Smooth muscle cell (in vitro differentiated cells): Measurements from ENCODE around the gene ITFG1. TPM values are rescaled to one million over a fixed set of nuclear protein-coding genes. Genes with fewer than 3 reads are reported as not detected.

ENCODE experiments used
- DNase-seq: peaks from one replicate; lab custom pipeline; 2025; ENCODE audit not compliant: unreplicated experiment; lab: John Stamatoyannopoulos, UW
- H2AFZ ChIP-seq: fragments of 200-600 bp; sonication (generic); 2 replicates; pipeline ENCODE4 v1.6.0; 2016; ENCODE audit warnings: antibody characterized with exemption, low read depth, mild to moderate bottlenecking
- H3F3A ChIP-seq: fragments of 200-600 bp; sonication (generic); 2 replicates; pipeline ENCODE4 v1.6.0; 2017; ENCODE audit warnings: antibody characterized with exemption, low read depth
- H3K27ac ChIP-seq: fragments of 200-600 bp; sonication (generic); 2 replicates; pipeline ENCODE4 v1.5.1; 2016; ENCODE audit warnings: low read depth, mild to moderate bottlenecking
- H3K27me3 ChIP-seq: fragments of 200-600 bp; sonication (generic); 2 replicates; pipeline ENCODE4 v1.6.1; 2016; ENCODE audit warnings: low read depth, mild to moderate bottlenecking
- H3K36me3 ChIP-seq: fragments of 200-600 bp; sonication (generic); 2 replicates; pipeline ENCODE4 v1.5.1; 2016; ENCODE audit warnings: low read depth
- H3K4me1 ChIP-seq: fragments of 200-600 bp; sonication (generic); 2 replicates; pipeline ENCODE4 v1.5.1; 2016; ENCODE audit warnings: low read depth
- H3K4me2 ChIP-seq: fragments of 200-600 bp; sonication (generic); 2 replicates; pipeline ENCODE4 v1.6.0; 2016; ENCODE audit warnings: mild to moderate bottlenecking
- H3K4me3 ChIP-seq: fragments of 200-600 bp; sonication (generic); 2 replicates; pipeline ENCODE4 v1.5.1; 2016; ENCODE audit warnings: mild to moderate bottlenecking
- H3K79me2 ChIP-seq: fragments of 200-600 bp; sonication (generic); 2 replicates; pipeline ENCODE4 v1.6.0; 2016; ENCODE audit warnings: low read depth, mild to moderate bottlenecking
- H3K9ac ChIP-seq: fragments of 200-600 bp; sonication (generic); 2 replicates; pipeline ENCODE4 v1.6.0; 2016; ENCODE audit warnings: low read depth
- H3K9me3 ChIP-seq: fragments of 200-600 bp; sonication (generic); replicated peaks from 2 replicates; pipeline ENCODE4 v1.5.1; 2016; ENCODE audit warnings: low read depth
- H4K20me1 ChIP-seq: fragments of 200-600 bp; sonication (generic); 2 replicates; pipeline ENCODE4 v1.6.0; 2016; ENCODE audit warnings: low read depth
- WGBS: methylation state at CpG from one replicate; pipeline ENCODE4 v1.1.7; 2016; ENCODE audit warnings: low lambda C conversion rate; 5-methylcytosine and 5-hydroxymethylcytosine counted together
- polyA plus RNA-seq: library from polyadenylated mRNA; unstranded; fragments of >200 nt; fragmentation: Nextera tagmentation; extraction: Ambion mirVana; gene quantifications from 2 replicates; pipeline ENCODE4 v1.2.1, GENCODE V29; 2016
- total RNA-seq: library from RNA; depleted of rRNA; stranded (reverse); fragments of >200 nt; gene quantifications from 2 replicates; pipeline ENCODE4 v1.2.3, GENCODE V29; 2014
- TF ChIP-seq, protein P1 (sequence below): fragments of 200-600 bp; sonication (generic); IDR thresholded peaks from 2 replicates; pipeline ENCODE4 v1.5.1; 2017; ENCODE audit warnings: borderline replicate concordance, mild to moderate bottlenecking, antibody characterized with exemption; ENCODE audit not compliant: insufficient read depth, poor library complexity, severe bottlenecking

The ITFG1 gene
- total and polyA plus RNA-seq, 2 experiments from 2014 or later, result 75.2 to 100 TPM

DNA sequence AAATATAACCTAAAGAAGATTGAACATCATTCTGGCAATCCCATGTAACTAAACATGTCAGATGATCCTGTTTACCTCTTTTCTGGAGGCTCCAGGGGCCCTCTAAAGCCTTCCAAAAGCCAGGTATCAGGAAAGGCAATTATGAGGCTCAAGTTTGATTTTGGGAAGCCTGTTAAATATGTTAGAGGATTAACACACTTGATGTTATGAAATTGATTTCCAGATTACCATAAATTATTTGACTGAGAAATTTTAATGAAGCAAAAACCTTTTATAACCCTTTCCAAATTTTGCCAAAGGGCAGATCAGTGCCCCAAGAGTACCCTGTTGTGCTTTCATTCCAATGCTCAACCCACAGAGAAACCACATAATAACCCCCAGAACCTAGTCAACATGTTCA lies 29.6 kb upstream of the ITFG1 start:
- Histone ChIP-seq H3K79me2 (peaks cover 12% of the 10 kb centered on the region), H3K4me3 (no peak overlapping the region), H3F3A (no peaks in the 10 kb centered on the region), H3K9me3 (peaks cover 21% of the 10 kb centered on the region), H3K9ac (no peak overlapping the region), H3K4me2 (no peak overlapping the region), H3K27me3 (no peaks in the 10 kb centered on the region), H2AFZ (no peak overlapping the region), H3K36me3 (peaks cover 12% of the 10 kb centered on the region), H3K4me1 (no peaks in the 10 kb centered on the region), H4K20me1 (no peaks in the 10 kb centered on the region), H3K27ac (no peak overlapping the region)
- TF ChIP-seq, protein P1, sequence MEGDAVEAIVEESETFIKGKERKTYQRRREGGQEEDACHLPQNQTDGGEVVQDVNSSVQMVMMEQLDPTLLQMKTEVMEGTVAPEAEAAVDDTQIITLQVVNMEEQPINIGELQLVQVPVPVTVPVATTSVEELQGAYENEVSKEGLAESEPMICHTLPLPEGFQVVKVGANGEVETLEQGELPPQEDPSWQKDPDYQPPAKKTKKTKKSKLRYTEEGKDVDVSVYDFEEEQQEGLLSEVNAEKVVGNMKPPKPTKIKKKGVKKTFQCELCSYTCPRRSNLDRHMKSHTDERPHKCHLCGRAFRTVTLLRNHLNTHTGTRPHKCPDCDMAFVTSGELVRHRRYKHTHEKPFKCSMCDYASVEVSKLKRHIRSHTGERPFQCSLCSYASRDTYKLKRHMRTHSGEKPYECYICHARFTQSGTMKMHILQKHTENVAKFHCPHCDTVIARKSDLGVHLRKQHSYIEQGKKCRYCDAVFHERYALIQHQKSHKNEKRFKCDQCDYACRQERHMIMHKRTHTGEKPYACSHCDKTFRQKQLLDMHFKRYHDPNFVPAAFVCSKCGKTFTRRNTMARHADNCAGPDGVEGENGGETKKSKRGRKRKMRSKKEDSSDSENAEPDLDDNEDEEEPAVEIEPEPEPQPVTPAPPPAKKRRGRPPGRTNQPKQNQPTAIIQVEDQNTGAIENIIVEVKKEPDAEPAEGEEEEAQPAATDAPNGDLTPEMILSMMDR, result no peak
- no peak for DNase-seq

DNA sequence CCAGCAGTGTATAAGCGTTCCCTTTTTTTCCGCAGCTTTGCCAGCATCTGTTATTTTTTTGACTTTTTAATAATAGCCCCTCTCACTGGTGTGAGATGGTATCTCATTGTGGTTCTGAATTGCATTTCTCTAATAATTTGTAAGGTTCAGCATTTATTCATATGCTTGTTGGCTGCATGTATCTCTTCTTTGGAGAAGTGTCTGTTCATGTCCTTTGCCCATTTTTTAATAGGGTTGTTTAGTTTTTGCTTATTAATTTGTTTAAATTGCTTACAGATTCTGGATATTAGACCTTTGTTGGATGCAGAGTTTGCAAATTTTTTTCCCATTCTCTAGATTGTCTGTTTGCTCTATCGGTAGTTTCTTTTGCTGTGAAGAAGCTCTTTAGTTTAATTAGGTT lies 27.2 kb upstream of the ITFG1 start:
- Histone ChIP-seq H2AFZ (no peak overlapping the region), H4K20me1 (no peaks in the 10 kb centered on the region), H3F3A (no peaks in the 10 kb centered on the region), H3K36me3 (peaks cover 12% of the 10 kb centered on the region), H3K4me1 (no peaks in the 10 kb centered on the region), H3K9me3 (peaks cover 21% of the 10 kb centered on the region), H3K27ac (no peak overlapping the region), H3K4me2 (no peak overlapping the region), H3K4me3 (no peak overlapping the region), H3K79me2 (peaks cover 5% of the 10 kb centered on the region), H3K27me3 (no peaks in the 10 kb centered on the region), H3K9ac (no peak overlapping the region)
- 96% methylated on average over 3 of the region's 3 CpGs for WGBS
- no peak for DNase-seq
- TF ChIP-seq, protein P1, result no peak

DNA sequence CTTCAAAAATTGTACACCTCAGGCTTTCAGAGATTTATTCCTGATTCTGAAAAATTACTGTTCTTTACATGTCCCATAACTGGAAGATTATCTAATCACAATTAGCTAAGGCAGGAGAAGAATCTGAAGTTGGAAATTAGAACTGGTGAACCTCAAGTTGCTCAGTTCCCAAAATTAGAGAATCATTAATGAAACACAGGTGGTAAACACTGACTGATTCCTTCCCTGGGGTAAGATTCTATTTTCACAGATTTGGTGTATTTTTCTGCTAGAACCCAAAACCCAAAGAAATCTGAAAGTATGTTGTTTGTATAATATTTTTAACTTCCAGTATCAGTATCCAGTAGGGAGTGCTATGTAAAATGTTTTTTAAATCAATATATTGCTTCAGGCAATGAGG lies 26.0 kb upstream of the ITFG1 start:
- peaks cover 5% of the 10 kb centered on the region for H3K79me2 ChIP-seq

DNA sequence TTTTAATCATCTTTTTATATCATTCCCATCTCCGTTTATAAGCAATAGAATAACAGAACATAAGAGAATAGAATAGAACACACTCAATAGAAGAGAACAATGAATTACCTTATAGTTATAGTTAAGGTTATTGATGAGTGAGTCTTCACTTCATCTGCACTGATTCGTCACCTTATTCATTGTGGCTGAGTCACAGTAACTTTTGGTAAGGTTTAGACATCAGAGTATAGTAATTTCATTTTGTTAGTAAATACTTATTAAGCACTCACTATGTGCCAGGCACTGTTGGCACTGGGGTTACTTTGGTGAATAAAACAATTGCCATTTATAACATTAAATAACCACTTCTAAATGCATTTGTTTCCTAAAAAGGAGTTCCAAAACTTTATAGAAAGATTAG lies 22.8 kb upstream of the ITFG1 start:
- no peaks in the 10 kb centered on the region for H3K27me3 ChIP-seq
- peaks cover 6% of the 10 kb centered on the region for H3K36me3 ChIP-seq
- H3K79me2 ChIP-seq, result peaks cover 5% of the 10 kb centered on the region
- no peak for DNase-seq
- H3K9me3 ChIP-seq, result peaks cover 6% of the 10 kb centered on the region
- no peaks in the 10 kb centered on the region for H3K4me1 ChIP-seq
- 95% methylated on average over 2 of the region's 2 CpGs for WGBS
- no peak overlapping the region for H2AFZ ChIP-seq
- H3K27ac ChIP-seq, result no peak overlapping the region
- TF ChIP-seq, protein P1, result no peak
- no peak overlapping the region for H3K4me3 ChIP-seq
- no peaks in the 10 kb centered on the region for H3F3A ChIP-seq
- H3K4me2 ChIP-seq, result no peak overlapping the region
- H4K20me1 ChIP-seq, result no peaks in the 10 kb centered on the region
- no peak overlapping the region for H3K9ac ChIP-seq

More for the DNA sequence above, 26.0 kb upstream of the ITFG1 start:
- Histone ChIP-seq H3F3A (no peaks in the 10 kb centered on the region), H3K9me3 (peaks cover 21% of the 10 kb centered on the region), H3K36me3 (peaks cover 12% of the 10 kb centered on the region), H3K9ac (no peak overlapping the region), H4K20me1 (no peaks in the 10 kb centered on the region), H3K27me3 (no peaks in the 10 kb centered on the region), H3K4me1 (no peaks in the 10 kb centered on the region), H3K4me3 (no peak overlapping the region), H2AFZ (no peak overlapping the region), H3K27ac (no peak overlapping the region), H3K4me2 (no peak overlapping the region)
- TF ChIP-seq, protein P1, result no peak
- no peak for DNase-seq
